DMS79 treated with DMSO at 0.1 percent for 48 hours (cell line): Measurements from ENCODE around the gene SPP1.
"Not testable (repeated sequence)": the region's sequence is repeated elsewhere in the genome, so short reads cannot be mapped to it uniquely, and the experiment has no call there.

ENCODE experiments used
- DNase-seq: peaks from one replicate; lab custom pipeline; 2025; lab: John Stamatoyannopoulos, UW

Gene SPP1

GRCh38 chr4:87975466-87975865, at the start of gene SPP1:
Gene SPP1, plus strand, starts transcription at chr4:87975714. Its CDS starts 1,182 bp downstream, at chr4:87976896.
- DNase-seq, result no peak

GRCh38 chr4:87926554-87927098, 48.9 kb upstream of the SPP1 start:
- no peak for DNase-seq

- DNase-seq, result no peak
Measured at GRCh38 chr4:87930629-87931028, 44.9 kb upstream of the SPP1 start.

DNA sequence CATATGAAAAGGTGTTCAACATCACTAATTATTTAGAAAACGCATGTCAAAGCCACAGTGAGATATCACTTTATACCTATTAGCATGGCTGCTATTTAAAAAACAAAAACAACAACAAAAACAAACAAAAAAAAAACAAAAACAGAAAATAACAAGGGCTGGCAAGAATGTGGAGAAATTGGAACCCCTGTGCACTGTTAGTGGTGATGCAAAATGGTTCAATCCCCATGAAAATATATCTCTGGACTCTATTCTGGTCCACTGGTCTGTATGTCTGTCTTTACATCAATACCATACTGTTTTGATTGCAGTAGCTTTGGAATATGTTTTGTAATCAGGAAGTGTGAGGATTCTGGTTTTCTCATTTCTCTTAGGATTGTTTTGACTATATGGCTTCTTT, 43.6 kb upstream of the SPP1 start:
- no peak for DNase-seq

DNA sequence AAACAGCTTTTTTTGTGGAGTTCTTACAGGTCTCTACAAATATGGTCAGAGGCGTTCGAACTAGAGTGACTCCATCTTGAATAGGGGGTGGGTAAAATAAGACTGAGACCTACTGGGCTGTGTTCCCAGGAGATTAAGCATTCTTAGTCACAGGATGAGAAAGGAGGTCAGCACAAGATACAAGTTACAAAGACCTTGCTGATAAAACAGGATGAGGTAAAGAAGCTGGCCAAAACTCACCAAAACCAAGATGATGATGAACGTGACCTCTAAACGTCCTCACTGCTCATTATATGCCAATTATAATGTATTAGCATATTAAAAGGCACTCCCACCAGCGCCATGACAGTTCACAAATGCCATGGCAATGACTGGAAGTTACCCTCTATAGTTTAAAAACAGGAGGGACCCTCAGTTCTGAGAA, 42.8 kb upstream of the SPP1 start:
- no peak for DNase-seq

- no peak for DNase-seq
Measured at GRCh38 chr4:87933337-87933736, 42.2 kb upstream of the SPP1 start.

- DNase-seq, result no peak
Measured at GRCh38 chr4:87934157-87934704, 41.3 kb upstream of the SPP1 start.

- no peak for DNase-seq
Measured at GRCh38 chr4:87934973-87935372, 40.5 kb upstream of the SPP1 start.

DNA sequence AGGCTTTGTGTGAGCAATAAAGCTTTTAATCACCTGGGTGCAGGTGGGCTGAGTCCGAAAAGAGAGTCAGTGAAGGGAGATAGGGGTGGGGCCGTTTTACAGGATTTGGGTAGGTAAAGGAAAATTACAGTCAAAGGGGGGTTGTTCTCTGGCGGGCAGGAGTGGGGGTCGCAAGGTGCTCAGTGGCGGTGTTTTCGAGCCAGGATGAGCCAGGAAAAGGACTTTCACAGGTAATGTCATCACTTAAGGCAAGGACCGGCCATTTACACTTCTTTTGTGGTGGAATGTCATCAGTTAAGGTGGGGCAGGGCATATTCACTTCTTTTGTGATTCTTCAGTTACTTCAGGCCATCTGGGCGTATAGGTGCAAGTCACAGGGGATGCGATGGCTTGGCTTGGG, 39.6 kb upstream of the SPP1 start:
- DNase-seq, result not testable (repeated sequence)

DNA sequence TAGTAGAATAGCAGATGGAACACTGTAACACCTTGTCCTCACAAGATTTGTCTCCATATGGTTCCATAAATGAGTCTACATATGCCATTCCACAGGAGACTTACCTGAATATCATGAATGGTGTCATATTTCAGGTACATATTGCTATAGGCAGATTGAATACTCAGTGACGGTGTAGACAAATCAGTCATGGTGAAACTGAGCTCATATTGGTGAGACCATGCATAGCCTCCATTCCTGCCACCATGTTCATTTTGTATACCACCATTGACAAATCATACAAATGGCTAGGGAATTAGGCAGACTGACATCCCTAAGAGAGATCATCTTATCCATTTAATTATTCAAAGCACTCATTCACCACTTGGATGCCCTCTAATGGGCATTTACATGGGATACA, 38.0 kb upstream of the SPP1 start:
- no peak for DNase-seq

GRCh38 chr4:87938746-87939145, 36.8 kb upstream of the SPP1 start:
- DNase-seq, result no peak

- DNase-seq, result no peak
Measured at GRCh38 chr4:87939978-87940690, 35.4 kb upstream of the SPP1 start.

DNA sequence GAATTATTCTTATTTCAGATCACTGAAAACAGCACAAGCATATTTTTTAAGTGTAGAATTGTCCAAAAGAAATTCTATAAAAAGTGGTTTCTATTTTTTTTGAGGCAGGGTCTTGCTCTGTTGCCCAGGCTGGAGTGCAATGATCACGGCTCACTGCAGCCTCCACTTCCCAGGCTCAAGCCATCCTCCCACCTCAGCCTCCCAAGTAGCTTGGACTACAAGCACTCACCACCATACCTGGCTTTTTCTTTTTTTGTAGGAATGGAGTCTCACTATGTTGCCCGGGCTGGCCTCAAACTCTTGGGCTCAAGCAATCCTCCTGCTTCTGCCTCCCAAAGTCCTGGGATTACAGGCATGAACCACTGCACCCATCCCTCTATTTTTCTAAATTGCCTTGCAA, 34.7 kb upstream of the SPP1 start:
- not testable (repeated sequence) for DNase-seq

DNA sequence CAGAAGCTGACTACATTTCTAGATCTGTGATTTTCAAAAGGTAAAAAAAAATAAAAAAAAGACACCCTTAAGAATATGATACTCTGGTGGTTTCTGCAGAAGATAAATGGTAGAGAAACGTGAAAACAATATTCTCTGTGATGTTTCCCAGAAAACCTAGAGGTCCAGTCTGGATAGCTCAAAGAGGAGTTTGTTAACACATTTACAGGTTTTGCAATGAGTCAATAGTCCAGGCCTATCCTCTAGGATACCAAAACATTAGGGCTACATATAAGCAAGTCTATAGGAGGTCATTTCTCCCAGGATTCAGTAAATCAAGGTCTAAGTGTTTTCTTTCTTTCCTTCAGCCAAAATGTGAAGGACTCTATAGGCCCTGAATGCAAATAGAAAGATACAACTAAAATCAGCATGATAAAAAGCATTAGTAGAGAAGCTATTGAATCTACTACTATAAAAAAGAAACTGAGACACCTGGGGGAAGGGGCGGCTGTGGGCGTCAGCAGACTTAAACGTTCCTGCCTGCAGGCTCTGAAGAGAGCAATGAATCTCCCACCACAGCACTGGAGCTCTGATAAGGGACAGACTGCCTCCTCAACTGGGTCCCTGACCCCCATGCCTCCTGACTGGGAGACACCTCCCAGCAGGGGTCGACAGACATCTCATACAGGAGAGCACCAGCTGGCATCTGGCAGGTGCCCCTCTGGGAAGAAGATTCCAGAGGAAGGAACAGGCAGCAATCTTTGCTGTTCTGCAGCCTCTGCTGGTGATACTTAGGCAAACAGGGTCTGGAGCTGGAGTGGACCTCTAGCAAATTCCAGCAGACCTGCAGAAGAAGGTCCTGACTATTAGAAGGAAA, 33.7 kb upstream of the SPP1 start:
- DNase-seq, result no peak

GRCh38 chr4:87943660-87944149, 31.8 kb upstream of the SPP1 start:
- DNase-seq, result no peak

- no peak for DNase-seq
Measured at GRCh38 chr4:87944967-87945366, 30.5 kb upstream of the SPP1 start.

DNA sequence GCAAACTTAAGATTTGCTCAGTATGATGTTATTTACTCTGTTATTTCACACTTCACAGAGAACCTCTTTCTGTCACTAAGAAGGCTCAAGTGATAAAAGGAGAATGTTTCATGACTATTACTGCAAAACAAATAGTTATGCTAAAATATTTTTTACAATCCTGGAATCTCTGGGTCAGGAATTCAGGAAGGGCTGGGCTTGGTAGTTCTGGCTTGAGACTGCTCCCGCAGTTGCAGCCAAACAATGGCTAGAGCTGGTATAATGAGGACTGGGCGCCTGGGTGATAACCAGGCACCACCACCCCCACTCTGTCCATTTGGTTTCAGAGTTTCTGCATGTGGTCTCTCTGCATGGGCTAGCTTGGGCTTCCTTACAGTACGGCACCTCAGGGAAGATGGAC, 28.7 kb upstream of the SPP1 start:
- DNase-seq, result no peak

DNA sequence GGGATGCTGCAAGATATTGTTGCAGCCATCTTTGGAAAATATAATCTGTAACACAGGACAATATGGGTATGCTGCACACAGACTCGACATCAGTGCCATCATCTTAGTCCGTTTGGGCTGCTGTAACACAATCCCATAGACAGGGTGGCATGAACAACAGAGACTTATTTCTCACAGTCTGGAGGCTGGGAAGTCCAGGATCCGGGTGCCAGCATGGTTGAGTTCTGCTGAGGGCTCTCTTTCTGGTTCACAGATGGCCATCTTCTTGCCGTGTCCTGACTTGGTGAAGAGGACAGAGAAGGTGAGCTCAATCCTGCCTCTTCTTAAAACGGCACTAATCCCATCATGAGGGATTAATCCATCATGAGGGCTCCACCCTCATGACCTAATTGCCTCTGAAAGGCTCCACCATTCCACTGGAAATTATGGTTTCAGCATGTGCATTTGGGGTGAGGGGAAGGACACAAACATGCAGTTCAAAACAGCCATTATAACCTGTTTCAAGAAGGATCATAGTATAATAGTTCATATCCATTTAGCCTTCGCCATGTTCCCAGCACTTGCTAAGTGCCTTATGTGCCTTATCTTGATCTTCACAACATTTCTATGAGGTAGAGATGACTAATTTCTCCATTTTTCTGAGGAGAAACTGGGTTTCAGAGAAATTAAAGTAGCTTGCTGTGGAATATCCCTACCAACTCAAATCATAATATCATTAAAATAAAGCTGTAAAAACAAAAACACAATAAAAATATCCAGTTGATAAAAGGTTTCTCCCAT, 27.9 kb upstream of the SPP1 start:
- no peak for DNase-seq

- no peak for DNase-seq
Measured at GRCh38 chr4:87949961-87950360, 25.6 kb upstream of the SPP1 start.

- no peak for DNase-seq
Measured at GRCh38 chr4:87950493-87950892, 25.0 kb upstream of the SPP1 start.

DNA sequence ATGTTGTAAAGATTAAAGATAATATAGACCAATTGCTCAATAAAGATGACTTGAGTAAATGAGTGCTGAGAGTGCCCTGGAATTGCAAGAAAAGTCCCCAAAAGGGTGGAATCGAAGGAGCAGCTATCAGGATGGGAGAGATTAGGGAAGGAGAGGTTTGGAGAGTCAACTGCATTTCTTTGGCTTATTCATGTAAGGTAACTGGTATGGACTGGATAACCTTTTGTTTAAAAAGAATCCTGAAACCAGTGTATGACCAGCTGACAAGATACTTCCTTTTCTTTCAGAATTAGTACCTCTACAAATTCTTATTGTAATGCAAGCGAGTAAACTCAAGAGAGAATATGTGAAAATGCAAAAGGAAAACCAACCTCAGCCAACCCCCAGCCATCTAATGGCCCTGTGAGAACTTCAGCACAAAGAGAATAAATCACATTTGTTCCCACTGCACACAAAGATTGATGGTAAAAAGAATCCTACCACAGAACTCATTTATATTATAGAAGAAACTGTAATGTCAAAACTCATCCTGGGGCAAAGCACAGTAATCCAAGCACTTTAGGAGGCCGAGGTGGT, 24.5 kb upstream of the SPP1 start:
- no peak for DNase-seq
